Heart left ventricle (tissue), 16 donors: ENCODE data around the gene JAGN1. TPM values are rescaled to one million over a fixed set of nuclear protein-coding genes. Genes with fewer than 3 reads are reported as not detected.

ENCODE experiments used
- ATAC-seq, 4 donors: fragments of 200-7000 bp; cut with Tn5 transposase; one replicate each; pipeline ENCODE4 v1.9.1; 2020 to 2022; ENCODE audit warnings: moderate library complexity in 4 of 4, mild to moderate bottlenecking in 3 of 4, moderate number of reproducible peaks in 1 of 4
- DNase-seq, 5 donors: peaks; one replicate each; pipeline ENCODE4 v3.0.0-alpha.2; 2020
- H3K27ac ChIP-seq, 12 donors: fragments of 200-600 bp; sonication (generic) in 4 of 12; one replicate each; pipeline versions ENCODE4 v1.5.0 to v1.8.0; 2016 to 2022; ENCODE audit warnings: mild to moderate bottlenecking in 2 of 12
- H3K27me3 ChIP-seq, 9 donors: fragments of 200-600 bp; sonication (generic) in 2 of 9; one replicate each; pipeline versions ENCODE4 v1.5.1 to v1.8.0; 2016 to 2022; ENCODE audit warnings: mild to moderate bottlenecking in 3 of 9
- H3K36me3 ChIP-seq, 9 donors: fragments of 200-600 bp; sonication (generic) in 2 of 9; one replicate each; pipeline versions ENCODE4 v1.5.0 to v1.8.0; 2018 to 2022; ENCODE audit warnings: mild to moderate bottlenecking in 2 of 9
- H3K4me1 ChIP-seq, 12 donors: fragments of 200-600 bp; sonication (generic) in 4 of 12; one replicate each; pipeline versions ENCODE4 v1.5.0 to v1.8.0; 2016 to 2022; ENCODE audit warnings: mild to moderate bottlenecking in 3 of 12
- H3K4me3 ChIP-seq, 12 donors: fragments of 200-600 bp; sonication (generic) in 4 of 12; one replicate each; pipeline versions ENCODE4 v1.5.0 to v1.8.0; 2017 to 2022; ENCODE audit warnings: mild to moderate bottlenecking in 9 of 12, moderate library complexity in 4 of 12
- H3K9me3 ChIP-seq, 12 donors: fragments of 200-600 bp; sonication (generic) in 4 of 12; one replicate each; pipeline versions ENCODE4 v1.5.0 to v1.8.0; 2016 to 2022; ENCODE audit warnings: mild to moderate bottlenecking in 1 of 12
- CTCF ChIP-seq, 12 donors: fragments of 200-600 bp; sonication (generic) in 4 of 12; IDR thresholded peaks; one replicate each; pipeline versions ENCODE4 v1.5.0 to v1.8.0; 2018 to 2022; ENCODE audit warnings: antibody characterized with exemption in 12 of 12, mild to moderate bottlenecking in 5 of 12
- POLR2A ChIP-seq, 2 donors: fragments of 450-650 bp; IDR thresholded peaks; one replicate each; pipeline ENCODE4 v1.6.1; 2017; ENCODE audit warnings: antibody characterized with exemption in 2 of 2, mild to moderate bottlenecking in 2 of 2, moderate library complexity in 2 of 2
- WGBS, 4 donors: extraction: QIAGEN DNeasy Blood & Tissue Kit in 2 of 4; methylation state at CpG; one replicate each; pipeline versions ENCODE4 v1.1.5 to v1.1.7; 2013 to 2018; 5-methylcytosine and 5-hydroxymethylcytosine counted together
- intact Hi-C, 10 donors: fragments of 100-400 bp; cut with DNase I; formaldehyde crosslinking; loops; one replicate each; pipeline versions ENCODE4 v1.11.1 to v1.14.2; 2022
- polyA plus RNA-seq, 2 donors: library from polyadenylated mRNA; stranded (reverse); fragments of 200-250 nt; gene quantifications; one replicate each; pipeline ENCODE4 v1.2.3, GENCODE V29; 2013
- total RNA-seq, 9 donors: library from RNA; depleted of rRNA in 2 of 9; stranded (reverse); fragments of >200 nt in 2 of 9; fragmentation: NEBNext Ultra II Directional in 3 of 9; extraction: Animal tissue kit (Norgen Biotek cat#: 25700) in 3 of 9; gene quantifications; one replicate each; pipeline versions ENCODE4 v1.1.0 to v1.2.4, GENCODE V29; 2016 to 2023
- donor health status: ischemic (EF 13 %, LVEDD 7.1; RV severe dilation, severe dysfunction).
- donor health status: healthy with polysubstance abuse.
- donor health status: DM: no; HTN: yes; CAD: no.
- donor health status: DM: no; HTN: no; CAD: no.
- donor health status: ischemic (EF 25% LVEDD 6.9; RV normal size, moderate dysfunction).
- donor health status: ischemic (EF 25% LVEDD 5.7; RV mildly dilated, moderate dysfunction).
- donor health status: healthy.
- donor health status: DM: yes; HTN: yes; CAD: no.
- donor health status: ischemic (EF 35%, LVEDD 5.7; RV mildly dilated, moderate dysfunction).
- donor health status: nonischemic (EF 11% LVEDD 7.7; RV severe dilation, severe dysfunction).
- donor health status: DM: yes; HTN: yes; CAD: no.
- donor health status: PGD.
- donor health status: ischemic (EF 29% LVEDD 5.4; RV normal size, mild dysfunction).
- donor health status: nonischemic (EF 23%, LVEDD 6.1; RV moderate dilation, normal function).

JAGN1 gene
- total and polyA plus RNA-seq, 11 donors, result 15.1 to 77.3 (median 21.2) TPM

GRCh38 chr3:9942934-9943690, 52.7 kb downstream of the JAGN1 start:
- no peaks in the 10 kb centered on the region for H3K27me3 ChIP-seq
- ATAC-seq, result no peak
- no peak overlapping the region for H3K27ac ChIP-seq
- TF ChIP-seq POLR2A (IDR thresholded peaks at IDR 0.05), result no peak
- no peak for TF ChIP-seq CTCF (IDR thresholded peaks at IDR 0.05)
- intact Hi-C loops, result loop anchor here in 2 of 10 donors (10.0 kb wide), 2 partner anchors 172 to 228 kb away; partner anchors contain the start of gene BRK1 (in 1 of the 2)
- DNase-seq, result no peak
- peaks cover 0 to 22% (median 14%) of the 10 kb centered on the region in 12 donors for H3K4me1 ChIP-seq
- H3K4me3 ChIP-seq, result no peak overlapping the region
- WGBS, 4 donors, result 89 to 91% (median 89%) methylated on average over 10 to 11 of the region's 11 CpGs
- H3K9me3 ChIP-seq, result no peaks in the 10 kb centered on the region
- H3K36me3 ChIP-seq, result peaks cover 0 to 39% (median 23%) of the 10 kb centered on the region in 9 donors

Other genes with a start within 250 kb of the JAGN1 start
- gene MTMR14, start 241.1 kb upstream of the JAGN1 start, total RNA-seq, result 10 to 100 TPM; 31.6 to 93.7 (median 46.3) TPM
- gene MTMR14, start 241.1 kb upstream of the JAGN1 start, polyA plus RNA-seq, result 10 to 100 TPM; 34.1 to 37.7 TPM
- not detected for gene CPNE9, start 186.8 kb upstream of the JAGN1 start, total RNA-seq
- under 1 TPM in 1 of 2 donors, not detected in 1; 0.04 TPM for gene CPNE9, start 186.8 kb upstream of the JAGN1 start, polyA plus RNA-seq
- gene BRPF1, start 158.9 kb upstream of the JAGN1 start, total RNA-seq, result 10 to 100 TPM in 6 of 9 donors, 1 to 10 TPM in 3; 9.0 to 17.8 (median 10.6) TPM
- gene BRPF1, start 158.9 kb upstream of the JAGN1 start, polyA plus RNA-seq, result 10 to 100 TPM in 1 of 2 donors, 1 to 10 TPM in 1; 5.5 to 12.0 TPM
- gene OGG1, start 140.7 kb upstream of the JAGN1 start, total RNA-seq, result 10 to 100 TPM in 2 of 9 donors, 1 to 10 TPM in 7; 6.2 to 14.8 (median 8.3) TPM
- gene OGG1, start 140.7 kb upstream of the JAGN1 start, polyA plus RNA-seq, result 10 to 100 TPM in 1 of 2 donors, 1 to 10 TPM in 1; 9.8 to 12.2 TPM
- gene CAMK1, start 120.7 kb upstream of the JAGN1 start, total RNA-seq, result 10 to 100 TPM in 7 of 9 donors, 1 to 10 TPM in 2; 9.7 to 26.3 (median 14.7) TPM
- gene CAMK1, start 120.7 kb upstream of the JAGN1 start, polyA plus RNA-seq, result 10 to 100 TPM; 13.8 to 17.5 TPM
- 10 to 100 TPM; 32.8 to 61.5 (median 45.9) TPM for gene TADA3, start 98.1 kb upstream of the JAGN1 start, total RNA-seq
- 10 to 100 TPM; 37.2 to 53.3 TPM for gene TADA3, start 98.1 kb upstream of the JAGN1 start, polyA plus RNA-seq
- 100 to 1,000 TPM in 1 of 9 donors, 10 to 100 TPM in 8; 48.8 to 147 (median 79.7) TPM for gene ARPC4, start 97.5 kb upstream of the JAGN1 start, total RNA-seq
- gene ARPC4, start 97.5 kb upstream of the JAGN1 start, polyA plus RNA-seq, result 100 to 1,000 TPM in 1 of 2 donors, 10 to 100 TPM in 1; 30.0 to 151 TPM
- 10 to 100 TPM in 5 of 9 donors, 1 to 10 TPM in 4; 7.0 to 30.3 (median 11.8) TPM for gene TTLL3, start 80.3 kb upstream of the JAGN1 start, total RNA-seq
- 10 to 100 TPM in 1 of 2 donors, 1 to 10 TPM in 1; 4.7 to 17.3 TPM for gene TTLL3, start 80.3 kb upstream of the JAGN1 start, polyA plus RNA-seq
- gene RPUSD3, start 46.6 kb upstream of the JAGN1 start, total RNA-seq, result 10 to 100 TPM; 25.8 to 68.6 (median 31.1) TPM
- 10 to 100 TPM; 41.1 to 43.5 TPM for gene RPUSD3, start 46.6 kb upstream of the JAGN1 start, polyA plus RNA-seq
- gene CIDEC, start 10.4 kb upstream of the JAGN1 start, total RNA-seq, result 10 to 100 TPM in 2 of 9 donors, 1 to 10 TPM in 4, under 1 TPM in 1, not detected in 2; 0.72 to 59.0 (median 1.6) TPM
- 10 to 100 TPM in 1 of 2 donors, 1 to 10 TPM in 1; 4.0 to 17.5 TPM for gene CIDEC, start 10.4 kb upstream of the JAGN1 start, polyA plus RNA-seq
- 1 to 10 TPM in 4 of 9 donors, under 1 TPM in 5; 0.65 to 6.9 (median 0.79) TPM for gene IL17RE, start 12.2 kb downstream of the JAGN1 start, total RNA-seq
- 1 to 10 TPM in 1 of 2 donors, under 1 TPM in 1; 0.95 to 1.3 TPM for gene IL17RE, start 12.2 kb downstream of the JAGN1 start, polyA plus RNA-seq
- gene IL17RC, start 26.5 kb downstream of the JAGN1 start, total RNA-seq, result 10 to 100 TPM; 20.6 to 45.3 (median 29.2) TPM
- 10 to 100 TPM; 34.7 to 42.1 TPM for gene IL17RC, start 26.5 kb downstream of the JAGN1 start, polyA plus RNA-seq
- gene CRELD1, start 43.2 kb downstream of the JAGN1 start, total RNA-seq, result 10 to 100 TPM; 45.9 to 77.8 (median 60.6) TPM
- 10 to 100 TPM; 61.8 to 71.8 TPM for gene CRELD1, start 43.2 kb downstream of the JAGN1 start, polyA plus RNA-seq
- gene PRRT3, start 61.8 kb downstream of the JAGN1 start, total RNA-seq, result 1 to 10 TPM in 4 of 9 donors, under 1 TPM in 5; 0.39 to 2.3 (median 0.81) TPM
- gene PRRT3, start 61.8 kb downstream of the JAGN1 start, polyA plus RNA-seq, result under 1 TPM; 0.44 to 0.46 TPM
- gene EMC3, start 96.2 kb downstream of the JAGN1 start, total RNA-seq, result 100 to 1,000 TPM in 2 of 9 donors, 10 to 100 TPM in 7; 54.9 to 109 (median 74.7) TPM
- 100 to 1,000 TPM in 1 of 2 donors, 10 to 100 TPM in 1; 41.8 to 164 TPM for gene EMC3, start 96.2 kb downstream of the JAGN1 start, polyA plus RNA-seq
- 1 to 10 TPM in 4 of 9 donors, under 1 TPM in 5; 0.12 to 4.4 (median 0.97) TPM for gene FANCD2, start 135.8 kb downstream of the JAGN1 start, total RNA-seq
- gene FANCD2, start 135.8 kb downstream of the JAGN1 start, polyA plus RNA-seq, result under 1 TPM; 0.62 to 0.80 TPM
- gene FANCD2OS, start 217.6 kb downstream of the JAGN1 start, total RNA-seq, result not detected
- not detected for gene FANCD2OS, start 217.6 kb downstream of the JAGN1 start, polyA plus RNA-seq
- gene BRK1, start 225.1 kb downstream of the JAGN1 start, total RNA-seq, result 100 to 1,000 TPM in 3 of 9 donors, 10 to 100 TPM in 6; 69.8 to 109 (median 89.8) TPM
- gene BRK1, start 225.1 kb downstream of the JAGN1 start, polyA plus RNA-seq, result 100 to 1,000 TPM in 1 of 2 donors, 10 to 100 TPM in 1; 85.5 to 159 TPM